ENCODE measurements around the gene EYA2.

The EYA2 gene

DNA sequence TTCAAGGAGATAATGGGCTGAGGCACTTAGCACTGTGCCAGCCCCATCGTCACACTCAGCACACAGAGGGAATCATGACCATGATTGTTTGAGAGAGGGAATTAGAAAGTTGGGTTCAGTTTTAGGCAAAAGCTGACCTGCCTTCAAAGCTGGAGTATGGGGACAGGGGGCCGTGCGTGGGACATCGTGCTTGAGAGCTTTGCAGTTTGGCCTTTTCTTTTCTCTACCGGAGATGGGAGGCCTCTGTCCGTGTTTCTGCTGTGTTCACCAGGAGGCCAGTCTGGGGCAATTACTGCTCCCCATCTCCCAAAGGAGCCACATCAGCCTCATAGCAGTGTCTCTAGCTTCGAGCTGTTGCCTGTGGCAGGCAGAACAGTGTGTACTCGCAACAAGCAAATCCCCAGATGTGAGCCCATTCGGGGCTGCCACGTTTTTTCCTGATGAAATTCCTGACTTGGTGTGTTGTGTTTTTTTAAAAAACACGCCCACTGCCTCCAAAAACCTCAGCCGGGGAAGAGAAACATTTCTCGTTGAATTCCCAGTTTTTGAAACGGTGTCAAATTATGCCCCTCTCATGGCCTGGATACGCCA is 20.2 kb downstream of the EYA2 start:
- Histone ChIP-seq H2BK15ac (ENCODE audit: low read length) (no peak overlapping the region), H3K9me3 (replicated peaks in 1 of 2; ENCODE audit: control insufficient read depth in 2 of 2, insufficient read depth in 1 of 2, low read depth in 1 of 2, low read length in 2 of 2) (no peaks in the 10 kb centered on the region), H3K4me1 (ENCODE audit: control insufficient read depth in 2 of 2, insufficient read depth in 1 of 2, low read depth in 1 of 2, low read length in 2 of 2) (no peaks in the 10 kb centered on the region), H2AK5ac (ENCODE audit: low read depth, low read length) (no peak overlapping the region), H3K4ac (ENCODE audit: low read length) (no peak overlapping the region), H4K8ac (ENCODE audit: low read depth, low read length) (no peak overlapping the region), H2BK12ac (ENCODE audit: low read length) (no peak overlapping the region), H3K23ac (ENCODE audit: low read depth, low read length, poor library complexity) (no peak overlapping the region), H3K4me3 (ENCODE audit: low read length in 2 of 2) (no peak overlapping the region), H3K27me3 (ENCODE audit: control insufficient read depth in 3 of 3, insufficient read depth in 3 of 3, low read depth in 1 of 3, low read length in 3 of 3) (no peaks in the 10 kb centered on the region), H3K9ac (ENCODE audit: low read depth, low read length, poor library complexity) (no peak overlapping the region), H4K91ac (ENCODE audit: low read depth, low read length, poor library complexity) (peak overlapping the region; percentile 11), H2BK5ac (ENCODE audit: low read length) (no peak overlapping the region), H2BK120ac (ENCODE audit: low read depth, low read length) (no peak overlapping the region), H2AFZ (ENCODE audit: low read length) (no peak overlapping the region), H3K79me1 (ENCODE audit: low read depth, low read length) (no peaks in the 10 kb centered on the region), H3K4me2 (ENCODE audit: insufficient read depth, low read length, poor library complexity, severe bottlenecking) (no peak overlapping the region), H3K18ac (ENCODE audit: low read length) (no peak overlapping the region), H3K36me3 (replicated peaks in 1 of 2; ENCODE audit: control insufficient read depth in 2 of 2, insufficient read depth in 2 of 2, low read length in 2 of 2) (no peaks in the 10 kb centered on the region), H3K27ac (replicated peaks; ENCODE audit: low read length) (no peak overlapping the region), H3K14ac (ENCODE audit: low read length) (no peak overlapping the region)
- WGBS, 2 donors (ENCODE audit: extremely low coverage in 2 of 2, insufficient read length in 2 of 2, insufficient replicate concordance in 1 of 2), result no CpG with 5 or more reads among the region's 15 CpGs
- DNase-seq (ENCODE audit: low spot score), result no peak

DNA sequence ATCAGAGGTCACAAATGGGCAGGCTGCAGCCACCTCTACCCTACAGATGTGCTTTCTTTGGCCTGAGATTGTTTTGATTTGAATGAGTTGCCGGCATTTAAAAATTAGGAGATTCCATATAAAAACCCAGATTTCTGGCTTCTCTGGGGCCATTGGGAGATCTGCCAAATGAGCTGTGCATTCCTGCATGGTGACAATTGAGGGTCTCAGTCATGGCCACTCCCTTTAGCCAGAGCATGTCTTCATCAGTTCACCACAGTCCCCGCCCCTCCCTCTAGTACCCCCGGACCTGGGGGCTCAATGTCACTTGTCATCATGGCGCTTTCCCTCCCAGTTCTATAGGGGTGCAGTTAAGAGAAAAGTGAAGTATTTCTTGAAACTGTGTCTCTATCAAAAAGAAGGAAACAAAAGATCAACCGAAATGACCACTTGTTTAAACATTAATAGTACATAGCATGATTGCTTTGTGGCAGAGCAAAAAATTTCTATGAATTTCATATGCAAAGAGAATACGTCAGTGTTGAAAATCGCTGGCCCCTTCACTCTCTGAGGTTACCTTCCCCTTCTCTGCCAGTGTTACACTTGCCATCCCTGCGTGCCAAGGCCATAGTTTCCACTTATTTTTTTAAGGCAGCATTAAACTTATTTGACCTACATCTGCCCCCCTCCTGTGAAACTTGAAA is 21.1 kb downstream of the EYA2 start:
- Histone ChIP-seq H2AK5ac (ENCODE audit: low read depth, low read length) (no peak overlapping the region), H3K4me3 (ENCODE audit: low read length in 2 of 2) (no peak overlapping the region), H3K4me1 (ENCODE audit: control insufficient read depth in 2 of 2, insufficient read depth in 1 of 2, low read depth in 1 of 2, low read length in 2 of 2) (no peaks in the 10 kb centered on the region), H3K18ac (ENCODE audit: low read length) (no peak overlapping the region), H2BK120ac (ENCODE audit: low read depth, low read length) (no peak overlapping the region), H2BK15ac (ENCODE audit: low read length) (no peak overlapping the region), H3K23ac (ENCODE audit: low read depth, low read length, poor library complexity) (no peak overlapping the region), H3K27ac (replicated peaks; ENCODE audit: low read length) (no peak overlapping the region), H4K8ac (ENCODE audit: low read depth, low read length) (no peak overlapping the region), H3K27me3 (ENCODE audit: control insufficient read depth in 3 of 3, insufficient read depth in 3 of 3, low read depth in 1 of 3, low read length in 3 of 3) (no peaks in the 10 kb centered on the region), H3K14ac (ENCODE audit: low read length) (no peak overlapping the region), H2BK5ac (ENCODE audit: low read length) (no peak overlapping the region), H3K9ac (ENCODE audit: low read depth, low read length, poor library complexity) (no peak overlapping the region), H3K9me3 (replicated peaks in 1 of 2; ENCODE audit: control insufficient read depth in 2 of 2, insufficient read depth in 1 of 2, low read depth in 1 of 2, low read length in 2 of 2) (no peaks in the 10 kb centered on the region), H4K91ac (ENCODE audit: low read depth, low read length, poor library complexity) (no peak overlapping the region), H3K36me3 (replicated peaks in 1 of 2; ENCODE audit: control insufficient read depth in 2 of 2, insufficient read depth in 2 of 2, low read length in 2 of 2) (no peaks in the 10 kb centered on the region), H3K4me2 (ENCODE audit: insufficient read depth, low read length, poor library complexity, severe bottlenecking) (no peak overlapping the region), H2BK12ac (ENCODE audit: low read length) (no peak overlapping the region), H2AFZ (ENCODE audit: low read length) (no peak overlapping the region), H3K4ac (ENCODE audit: low read length) (no peak overlapping the region), H3K79me1 (ENCODE audit: low read depth, low read length) (no peaks in the 10 kb centered on the region)
- WGBS, 2 donors (ENCODE audit: extremely low coverage in 2 of 2, insufficient read length in 2 of 2, insufficient replicate concordance in 1 of 2), result no CpG with 5 or more reads among the region's 8 CpGs
- DNase-seq (ENCODE audit: low spot score), result no peak

DNA sequence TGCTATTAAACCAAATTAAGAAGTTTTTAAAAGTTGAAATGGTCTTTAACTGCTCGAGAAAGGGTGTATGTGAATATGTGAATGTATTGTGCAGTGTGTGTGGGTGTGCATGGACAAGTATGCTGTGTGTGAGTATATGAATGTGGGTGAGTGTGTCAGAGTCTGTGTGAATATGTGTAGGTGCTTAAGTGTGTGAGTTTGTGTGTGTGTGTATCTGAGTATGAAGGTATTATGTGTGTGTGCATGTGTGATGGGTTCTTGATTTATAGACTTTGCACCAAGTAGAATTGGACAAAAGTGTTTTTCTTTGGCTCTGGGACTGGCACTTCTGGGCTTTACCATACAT is 21.6 kb downstream of the EYA2 start:
- peak overlapping the region; percentile 9 for H3K9ac ChIP-seq (ENCODE audit: low read depth, low read length, poor library complexity)
- H3K4me2 ChIP-seq (ENCODE audit: insufficient read depth, low read length, poor library complexity, severe bottlenecking), result no peak overlapping the region
- WGBS, 2 donors (ENCODE audit: extremely low coverage in 2 of 2, insufficient read length in 2 of 2, insufficient replicate concordance in 1 of 2), result 100% methylated on average over 1 of the region's 1 CpG; no CpG with 5 or more reads in 1 of the 2 donors
- no peak overlapping the region for H2BK12ac ChIP-seq (ENCODE audit: low read length)
- H2AFZ ChIP-seq (ENCODE audit: low read length), result no peak overlapping the region
- H4K8ac ChIP-seq (ENCODE audit: low read depth, low read length), result no peak overlapping the region
- H3K27me3 ChIP-seq (ENCODE audit: control insufficient read depth in 3 of 3, insufficient read depth in 3 of 3, low read depth in 1 of 3, low read length in 3 of 3), result no peaks in the 10 kb centered on the region
- no peaks in the 10 kb centered on the region for H3K79me1 ChIP-seq (ENCODE audit: low read depth, low read length)
- no peak overlapping the region for H2AK5ac ChIP-seq (ENCODE audit: low read depth, low read length)
- H2BK5ac ChIP-seq (ENCODE audit: low read length), result no peak overlapping the region
- H4K91ac ChIP-seq (ENCODE audit: low read depth, low read length, poor library complexity), result no peak overlapping the region
- H3K4me1 ChIP-seq (ENCODE audit: control insufficient read depth in 2 of 2, insufficient read depth in 1 of 2, low read depth in 1 of 2, low read length in 2 of 2), result no peaks in the 10 kb centered on the region
- no peak for DNase-seq (ENCODE audit: low spot score)
- no peak overlapping the region for H3K14ac ChIP-seq (ENCODE audit: low read length)
- no peak overlapping the region for H2BK15ac ChIP-seq (ENCODE audit: low read length)
- H3K9me3 ChIP-seq (replicated peaks in 1 of 2; ENCODE audit: control insufficient read depth in 2 of 2, insufficient read depth in 1 of 2, low read depth in 1 of 2, low read length in 2 of 2), result no peaks in the 10 kb centered on the region
- H3K27ac ChIP-seq (replicated peaks; ENCODE audit: low read length), result no peak overlapping the region
- no peak overlapping the region for H3K4ac ChIP-seq (ENCODE audit: low read length)
- H3K18ac ChIP-seq (ENCODE audit: low read length), result no peak overlapping the region
- H2BK120ac ChIP-seq (ENCODE audit: low read depth, low read length), result no peak overlapping the region
- no peak overlapping the region for H3K23ac ChIP-seq (ENCODE audit: low read depth, low read length, poor library complexity)
- no peaks in the 10 kb centered on the region for H3K36me3 ChIP-seq (replicated peaks in 1 of 2; ENCODE audit: control insufficient read depth in 2 of 2, insufficient read depth in 2 of 2, low read length in 2 of 2)
- H3K4me3 ChIP-seq (ENCODE audit: low read length in 2 of 2), result no peak overlapping the region

DNA sequence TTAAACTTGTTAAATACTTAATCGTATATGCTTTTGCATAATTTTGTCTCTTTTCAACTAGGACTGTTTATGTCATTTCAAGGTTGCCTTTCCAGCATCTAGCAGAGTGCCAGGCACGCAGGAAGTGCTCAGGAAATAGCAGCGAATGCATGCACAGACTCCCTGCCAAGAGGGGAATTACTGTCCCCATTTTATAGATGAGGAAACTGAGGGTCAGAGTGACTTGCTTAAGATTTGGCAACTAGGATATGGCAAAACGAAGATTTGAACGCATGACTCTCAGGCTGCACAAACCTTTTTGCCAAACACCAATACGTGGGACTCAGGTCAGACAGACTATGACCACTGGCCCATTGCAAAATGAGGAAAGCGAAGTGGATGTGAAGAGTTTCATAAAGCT is 22.5 kb downstream of the EYA2 start:
- no peak overlapping the region for H3K18ac ChIP-seq (ENCODE audit: low read length)
- no peak overlapping the region for H2AFZ ChIP-seq (ENCODE audit: low read length)
- H3K4me1 ChIP-seq (ENCODE audit: control insufficient read depth in 2 of 2, insufficient read depth in 1 of 2, low read depth in 1 of 2, low read length in 2 of 2), result no peaks in the 10 kb centered on the region
- DNase-seq (ENCODE audit: low spot score), result no peak
- H4K8ac ChIP-seq (ENCODE audit: low read depth, low read length), result no peak overlapping the region
- H3K4me3 ChIP-seq (ENCODE audit: low read length in 2 of 2), result no peak overlapping the region
- H2BK15ac ChIP-seq (ENCODE audit: low read length), result no peak overlapping the region
- no peaks in the 10 kb centered on the region for H3K79me1 ChIP-seq (ENCODE audit: low read depth, low read length)
- H4K91ac ChIP-seq (ENCODE audit: low read depth, low read length, poor library complexity), result no peak overlapping the region
- no peak overlapping the region for H3K23ac ChIP-seq (ENCODE audit: low read depth, low read length, poor library complexity)
- H2BK120ac ChIP-seq (ENCODE audit: low read depth, low read length), result no peak overlapping the region
- no peak overlapping the region for H3K27ac ChIP-seq (replicated peaks; ENCODE audit: low read length)
- H3K14ac ChIP-seq (ENCODE audit: low read length), result no peak overlapping the region
- no CpG with 5 or more reads among the region's 7 CpGs for WGBS, 2 donors (ENCODE audit: extremely low coverage in 2 of 2, insufficient read length in 2 of 2, insufficient replicate concordance in 1 of 2)
- H3K36me3 ChIP-seq (replicated peaks in 1 of 2; ENCODE audit: control insufficient read depth in 2 of 2, insufficient read depth in 2 of 2, low read length in 2 of 2), result no peaks in the 10 kb centered on the region
- no peak overlapping the region for H2BK12ac ChIP-seq (ENCODE audit: low read length)
- no peak overlapping the region for H3K4me2 ChIP-seq (ENCODE audit: insufficient read depth, low read length, poor library complexity, severe bottlenecking)
- no peak overlapping the region for H2BK5ac ChIP-seq (ENCODE audit: low read length)
- H3K9ac ChIP-seq (ENCODE audit: low read depth, low read length, poor library complexity), result no peak overlapping the region
- H3K4ac ChIP-seq (ENCODE audit: low read length), result no peak overlapping the region
- no peaks in the 10 kb centered on the region for H3K27me3 ChIP-seq (ENCODE audit: control insufficient read depth in 3 of 3, insufficient read depth in 3 of 3, low read depth in 1 of 3, low read length in 3 of 3)
- H2AK5ac ChIP-seq (ENCODE audit: low read depth, low read length), result no peak overlapping the region
- H3K9me3 ChIP-seq (replicated peaks in 1 of 2; ENCODE audit: control insufficient read depth in 2 of 2, insufficient read depth in 1 of 2, low read depth in 1 of 2, low read length in 2 of 2), result no peaks in the 10 kb centered on the region

Measured in neuronal stem cell (in vitro differentiated cells).